GM12878 (cell line): Measurements from ENCODE around the gene SPAG16.

ENCODE experiments used
- NR2C2 ChIP-seq: IDR thresholded peaks from 2 replicates; pipeline ENCODE4 v1.6.1; 2011; ENCODE audit warnings: borderline replicate concordance, low read depth; ENCODE audit not compliant: control insufficient read depth, insufficient read length
- RFX5 ChIP-seq: IDR thresholded peaks from 2 replicates; pipeline ENCODE4 v1.6.1; 2011; ENCODE audit warnings: low read depth, low read length, improper control_type of control experiment
- TAF1 ChIP-seq: IDR thresholded peaks from 2 replicates; pipeline ENCODE4 v1.6.1; 2011; ENCODE audit warnings: mild to moderate bottlenecking, low read depth, low read length, borderline replicate concordance
- TCF12 ChIP-seq: IDR thresholded peaks from 2 replicates; pipeline ENCODE4 v1.6.1; 2011; ENCODE audit warnings: low read depth, mild to moderate bottlenecking, low read length
- TF ChIP-seq, protein P1 (sequence below), 3 experiments: IDR thresholded peaks in 2 of 3; conservative IDR thresholded peaks in 1 of 3; 2 replicates each; pipeline ENCODE4 v1.5.1; 2011; ENCODE audit warnings: low read depth in 3 of 3, low read length in 3 of 3, mild to moderate bottlenecking in 3 of 3, control low read depth in 2 of 3, moderate library complexity in 2 of 3, inconsistent platforms in 1 of 3, mixed read lengths in 1 of 3; ENCODE audit not compliant: control insufficient read depth in 2 of 3, insufficient read depth in 1 of 3; ENCODE audit errors: extremely low read depth in 1 of 3

DNA sequence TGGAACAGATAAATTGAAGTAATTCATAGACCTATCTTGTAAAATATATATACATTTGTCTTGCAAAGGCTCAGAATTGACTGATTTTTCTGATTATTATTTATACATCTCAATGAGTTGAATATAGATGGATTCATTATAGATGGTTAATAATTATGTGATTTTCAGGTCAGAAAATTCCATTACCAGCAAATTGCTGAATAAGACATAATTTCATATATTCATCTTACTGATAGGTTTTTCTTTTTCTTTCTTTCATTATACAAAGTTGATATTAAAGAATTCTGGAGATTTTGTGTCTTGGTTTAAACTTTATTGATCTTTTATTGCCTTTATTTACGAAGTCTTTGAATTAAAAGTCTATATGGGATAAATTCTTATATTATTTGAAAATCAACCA, 41.6 kb upstream of the SPAG16 start:
- no peak for TF ChIP-seq NR2C2
- TF ChIP-seq TAF1, result no peak
- no peak for TF ChIP-seq TCF12
- TF ChIP-seq, protein P1, sequence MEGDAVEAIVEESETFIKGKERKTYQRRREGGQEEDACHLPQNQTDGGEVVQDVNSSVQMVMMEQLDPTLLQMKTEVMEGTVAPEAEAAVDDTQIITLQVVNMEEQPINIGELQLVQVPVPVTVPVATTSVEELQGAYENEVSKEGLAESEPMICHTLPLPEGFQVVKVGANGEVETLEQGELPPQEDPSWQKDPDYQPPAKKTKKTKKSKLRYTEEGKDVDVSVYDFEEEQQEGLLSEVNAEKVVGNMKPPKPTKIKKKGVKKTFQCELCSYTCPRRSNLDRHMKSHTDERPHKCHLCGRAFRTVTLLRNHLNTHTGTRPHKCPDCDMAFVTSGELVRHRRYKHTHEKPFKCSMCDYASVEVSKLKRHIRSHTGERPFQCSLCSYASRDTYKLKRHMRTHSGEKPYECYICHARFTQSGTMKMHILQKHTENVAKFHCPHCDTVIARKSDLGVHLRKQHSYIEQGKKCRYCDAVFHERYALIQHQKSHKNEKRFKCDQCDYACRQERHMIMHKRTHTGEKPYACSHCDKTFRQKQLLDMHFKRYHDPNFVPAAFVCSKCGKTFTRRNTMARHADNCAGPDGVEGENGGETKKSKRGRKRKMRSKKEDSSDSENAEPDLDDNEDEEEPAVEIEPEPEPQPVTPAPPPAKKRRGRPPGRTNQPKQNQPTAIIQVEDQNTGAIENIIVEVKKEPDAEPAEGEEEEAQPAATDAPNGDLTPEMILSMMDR (IDR thresholded peaks at IDR 0.05 in 2 of 3, conservative IDR thresholded peaks at IDR 0.05 in 1 of 3; ENCODE audit: control insufficient read depth in 2 of 3, extremely low read depth in 1 of 3, insufficient read depth in 1 of 3, low read depth in 3 of 3, low read length in 3 of 3), result no peak
- no peak for TF ChIP-seq RFX5
